BE2C (cell line): Measurements from ENCODE around the gene RHOC.

ENCODE experiments used
- DNase-seq: peaks from one replicate; pipeline ENCODE4 v3.0.0-alpha.2; 2020
- H3K27me3 ChIP-seq: fragments of 250-450 bp; sonication (Bioruptor Pico); 2 replicates; pipeline ENCODE4 v1.5.1; 2020; ENCODE audit warnings: mild to moderate bottlenecking
- H3K36me3 ChIP-seq: fragments of 250-450 bp; sonication (Bioruptor Pico); 2 replicates; pipeline ENCODE4 v1.5.1; 2020; ENCODE audit warnings: mild to moderate bottlenecking
- H3K4me1 ChIP-seq: fragments of 250-450 bp; sonication (Bioruptor Pico); 2 replicates; pipeline ENCODE4 v1.5.1; 2020
- H3K4me3 ChIP-seq: 2 replicates; pipeline ENCODE4 v1.5.1; 2011; ENCODE audit warnings: low read depth, low read length
- H3K9me3 ChIP-seq: fragments of 250-450 bp; sonication (Bioruptor Pico); 2 replicates; pipeline ENCODE4 v1.5.1; 2020
- TF ChIP-seq, protein P1 (sequence below): IDR thresholded peaks from 2 replicates; pipeline ENCODE4 v1.5.1; 2012; ENCODE audit warnings: mild to moderate bottlenecking, low read depth, low read length

The RHOC gene

DNA sequence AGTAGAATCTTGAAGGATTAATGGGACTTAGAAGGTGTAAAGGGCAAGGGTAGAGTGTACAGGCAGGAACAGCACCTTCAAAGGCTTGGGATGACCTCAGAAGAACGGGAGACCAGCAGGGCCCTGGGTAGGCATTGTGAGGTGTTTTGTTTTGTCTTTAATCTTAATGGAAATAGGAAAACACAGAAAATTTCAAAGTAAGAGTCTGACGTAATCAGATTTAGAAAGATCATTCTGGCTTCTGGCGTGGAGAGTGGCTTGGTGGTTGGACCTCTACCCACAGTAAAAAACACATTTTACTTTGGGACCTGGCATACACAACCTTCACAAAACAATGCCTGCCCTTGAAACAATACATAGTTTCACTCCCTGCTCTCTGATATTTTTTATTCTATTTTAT, 28.3 kb downstream of the RHOC start:
- no peak for DNase-seq
- Histone ChIP-seq H3K36me3 (no peaks in the 10 kb centered on the region), H3K27me3 (no peaks in the 10 kb centered on the region), H3K9me3 (no peaks in the 10 kb centered on the region), H3K4me3 (no peak overlapping the region), H3K4me1 (no peaks in the 10 kb centered on the region)
- TF ChIP-seq, protein P1, sequence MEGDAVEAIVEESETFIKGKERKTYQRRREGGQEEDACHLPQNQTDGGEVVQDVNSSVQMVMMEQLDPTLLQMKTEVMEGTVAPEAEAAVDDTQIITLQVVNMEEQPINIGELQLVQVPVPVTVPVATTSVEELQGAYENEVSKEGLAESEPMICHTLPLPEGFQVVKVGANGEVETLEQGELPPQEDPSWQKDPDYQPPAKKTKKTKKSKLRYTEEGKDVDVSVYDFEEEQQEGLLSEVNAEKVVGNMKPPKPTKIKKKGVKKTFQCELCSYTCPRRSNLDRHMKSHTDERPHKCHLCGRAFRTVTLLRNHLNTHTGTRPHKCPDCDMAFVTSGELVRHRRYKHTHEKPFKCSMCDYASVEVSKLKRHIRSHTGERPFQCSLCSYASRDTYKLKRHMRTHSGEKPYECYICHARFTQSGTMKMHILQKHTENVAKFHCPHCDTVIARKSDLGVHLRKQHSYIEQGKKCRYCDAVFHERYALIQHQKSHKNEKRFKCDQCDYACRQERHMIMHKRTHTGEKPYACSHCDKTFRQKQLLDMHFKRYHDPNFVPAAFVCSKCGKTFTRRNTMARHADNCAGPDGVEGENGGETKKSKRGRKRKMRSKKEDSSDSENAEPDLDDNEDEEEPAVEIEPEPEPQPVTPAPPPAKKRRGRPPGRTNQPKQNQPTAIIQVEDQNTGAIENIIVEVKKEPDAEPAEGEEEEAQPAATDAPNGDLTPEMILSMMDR: no peak

DNA sequence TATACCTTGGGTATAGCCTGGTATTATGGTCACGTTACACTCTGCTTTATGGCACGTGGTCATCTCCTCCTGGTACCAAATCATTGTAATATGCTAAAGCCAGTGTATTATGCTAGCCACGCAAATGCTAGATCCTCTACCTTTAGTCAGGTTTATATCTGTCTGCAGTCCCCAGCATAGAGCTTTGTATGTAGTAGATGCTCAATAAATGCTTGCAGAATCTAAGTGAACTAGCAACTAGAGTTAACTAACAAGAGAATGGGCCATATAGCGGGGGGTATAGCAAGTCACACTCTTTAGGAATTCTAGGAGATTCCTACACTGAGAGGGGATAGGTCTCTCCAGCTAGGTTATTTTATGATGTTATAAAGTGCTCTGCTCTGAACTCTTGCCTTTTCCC, 29.4 kb downstream of the RHOC start:
- Histone ChIP-seq H3K4me3 (no peak overlapping the region), H3K36me3 (no peaks in the 10 kb centered on the region), H3K4me1 (no peaks in the 10 kb centered on the region), H3K9me3 (no peaks in the 10 kb centered on the region), H3K27me3 (no peaks in the 10 kb centered on the region)
- DNase-seq: no peak
- TF ChIP-seq, protein P1: no peak

DNA sequence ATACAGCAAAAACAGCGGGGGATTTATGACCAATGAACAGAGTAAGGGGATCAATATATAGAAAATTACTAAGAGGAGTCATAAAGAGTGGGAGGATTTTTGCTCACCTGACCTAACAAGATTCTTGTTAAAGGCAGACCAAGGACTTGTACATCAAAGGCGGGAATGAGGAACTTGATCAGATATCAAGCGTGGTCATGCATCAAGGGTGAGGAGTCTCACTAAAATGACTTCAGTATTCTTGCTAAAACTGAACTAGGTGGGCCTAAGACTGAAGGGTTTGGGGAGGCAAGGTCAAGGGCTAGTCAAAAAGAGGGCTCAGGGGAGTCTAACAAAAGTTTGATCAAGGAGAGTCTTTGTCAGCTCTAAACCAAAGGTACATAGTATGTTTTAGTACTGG, 30.4 kb downstream of the RHOC start:
- no peaks in the 10 kb centered on the region for H3K4me1 ChIP-seq
- H3K9me3 ChIP-seq: no peaks in the 10 kb centered on the region
- DNase-seq: no peak
- no peaks in the 10 kb centered on the region for H3K36me3 ChIP-seq
- no peaks in the 10 kb centered on the region for H3K27me3 ChIP-seq
- TF ChIP-seq, protein P1: no peak
- H3K4me3 ChIP-seq: no peak overlapping the region

DNA sequence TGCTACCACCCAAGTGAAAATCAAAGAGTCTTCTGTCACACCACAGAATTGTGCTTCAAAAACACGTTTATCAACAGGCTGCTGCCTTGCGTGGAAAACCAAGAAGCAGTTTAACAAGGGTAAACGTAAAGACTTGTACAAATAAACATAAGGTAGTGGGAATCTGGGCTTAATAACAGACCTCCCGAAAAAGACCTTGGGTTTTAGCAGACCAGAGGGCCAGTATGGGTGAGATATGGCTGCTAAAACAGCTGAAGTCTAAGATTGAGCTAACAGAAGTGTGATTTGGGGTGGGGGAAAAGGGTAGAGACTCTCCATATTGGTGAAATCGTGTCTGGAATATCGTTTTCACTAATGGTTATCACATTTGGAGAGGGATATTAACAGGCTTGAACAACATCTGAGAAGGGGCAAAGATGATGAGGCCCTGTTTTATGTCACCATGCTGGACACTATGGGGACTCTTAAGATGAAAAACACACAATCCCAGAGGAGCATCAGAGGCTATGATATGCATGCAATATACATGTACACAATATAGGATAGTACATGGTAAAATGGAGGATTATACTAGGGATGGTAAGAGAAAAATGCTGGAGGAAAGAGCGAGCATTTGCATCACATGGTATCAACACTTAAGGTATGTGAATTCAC, 31.1 kb downstream of the RHOC start:
- TF ChIP-seq, protein P1: no peak
- DNase-seq: no peak
- H3K4me1 ChIP-seq: no peaks in the 10 kb centered on the region

DNA sequence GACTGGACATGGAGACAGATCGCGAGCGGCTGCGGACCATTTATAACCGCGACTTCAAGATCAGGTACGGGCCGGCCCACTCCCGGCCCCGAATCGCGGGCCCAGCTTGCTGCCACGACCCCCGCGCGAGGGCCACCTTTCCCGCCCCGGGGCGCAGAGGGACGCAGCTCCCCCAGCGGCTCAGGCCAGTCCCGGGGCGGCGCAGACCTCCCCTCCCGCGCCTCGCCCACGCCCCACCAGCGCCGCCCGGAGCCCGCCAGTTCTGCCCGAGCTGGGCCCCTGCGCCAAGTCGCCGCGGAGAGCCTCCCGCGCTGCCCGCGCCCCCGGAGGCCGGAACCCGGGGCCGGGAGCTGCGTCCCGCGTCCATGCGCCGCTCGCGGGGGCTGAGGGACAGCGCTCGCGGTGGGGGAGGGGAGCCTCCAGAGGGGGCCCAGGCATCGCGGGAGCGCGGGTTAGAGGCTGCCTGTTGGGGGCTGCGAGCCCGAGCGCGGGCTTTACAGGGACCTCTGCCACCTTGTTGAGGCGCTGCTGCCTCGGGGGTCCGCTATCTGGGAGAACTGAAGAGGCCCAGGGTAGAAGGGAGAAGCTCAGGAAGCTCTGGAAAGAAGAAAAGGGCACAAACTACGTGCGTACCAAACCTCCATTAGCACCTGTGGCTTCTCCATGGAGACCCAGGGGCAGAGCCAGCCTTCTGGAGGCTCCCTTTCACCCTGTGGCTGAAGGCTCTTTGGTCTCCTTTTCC, 31.8 kb downstream of the RHOC start:
- Histone ChIP-seq H3K4me3 (peak overlapping the region; percentile 90), H3K27me3 (no peaks in the 10 kb centered on the region), H3K9me3 (no peaks in the 10 kb centered on the region), H3K4me1 (no peaks in the 10 kb centered on the region), H3K36me3 (no peaks in the 10 kb centered on the region; the same call in 1 of the 2 replicates)
- TF ChIP-seq, protein P1: no peak
- DNase-seq: peak; percentile 72

More for the DNA sequence above, 31.1 kb downstream of the RHOC start:
- Histone ChIP-seq H3K27me3 (no peaks in the 10 kb centered on the region), H3K4me3 (peak overlapping the region; percentile 90), H3K9me3 (no peaks in the 10 kb centered on the region), H3K36me3 (no peaks in the 10 kb centered on the region)

DNA sequence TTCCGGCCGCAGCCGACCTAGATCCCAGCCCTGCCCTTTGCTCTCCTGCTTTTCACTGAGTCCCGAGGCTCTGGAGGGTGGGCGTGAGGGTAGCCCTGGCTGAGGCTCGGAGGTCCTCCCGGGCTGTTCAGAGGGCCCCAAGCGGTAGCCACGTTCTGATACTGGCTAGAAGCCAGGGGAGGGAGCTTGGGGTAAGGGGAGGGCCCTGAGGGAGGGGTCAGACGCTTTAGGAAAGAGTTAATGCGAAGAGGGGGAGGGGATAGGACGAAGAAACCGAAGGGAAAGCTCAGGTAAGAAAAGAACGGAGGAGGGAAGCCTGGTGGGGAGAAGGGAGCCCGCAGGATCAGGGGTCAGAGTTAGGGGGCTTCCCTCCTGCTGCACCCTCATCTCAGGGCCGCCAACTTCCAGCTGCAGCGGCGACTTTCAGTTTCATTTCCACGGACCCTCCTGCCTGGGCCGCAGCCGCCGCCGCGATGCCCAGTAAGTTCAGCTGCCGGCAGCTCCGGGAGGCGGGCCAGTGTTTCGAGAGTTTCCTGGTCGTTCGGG, 32.4 kb downstream of the RHOC start, which contains the start of gene MOV10:
TSS of gene MOV10 (plus strand) at position 220 of the 546 bp plus-strand sequence. CDS start at position 474, 254 bp downstream.
- Histone ChIP-seq H3K36me3 (peaks cover 4% of the 10 kb centered on the region), H3K4me3 (peak within 1 kb of the TSS; percentile 90), H3K4me1 (no peaks in the 10 kb centered on the region), H3K27me3 (no peaks in the 10 kb centered on the region), H3K9me3 (no peaks in the 10 kb centered on the region)
- TF ChIP-seq, protein P1: no peak
- peak; percentile 65 for DNase-seq
